GM12874 (cell line): ENCODE data around the gene NIP7.

ENCODE experiments used
- CTCF ChIP-seq: IDR thresholded peaks from 2 replicates; pipeline ENCODE4 v1.5.1; 2011; ENCODE audit warnings: low read depth, mild to moderate bottlenecking, control low read depth, low read length, moderate library complexity; ENCODE audit not compliant: insufficient read depth

NIP7 gene

GRCh38 chr16:69384974-69385373 is 45.4 kb downstream of the NIP7 start:
- no peak for TF ChIP-seq CTCF

GRCh38 chr16:69386596-69386995 is 47.0 kb downstream of the NIP7 start:
- no peak for TF ChIP-seq CTCF
